K562 (cell line): ENCODE results near the gene IP6K3. TPM values are rescaled to one million over a fixed set of nuclear protein-coding genes. Genes with fewer than 3 reads are reported as not detected.

Experiments used
- ATF1 ChIP-seq, 2 experiments: fragments of 450-650 bp in 1 of 2; IDR thresholded peaks; 2 replicates each; pipeline ENCODE4 v1.6.1; 2016; ENCODE audit warnings: missing compliant biosample characterization in 1 of 2, missing genetic modification characterization in 1 of 2
- FOXK1 ChIP-seq: sonication (generic); formaldehyde crosslinking; IDR thresholded peaks from 2 replicates; pipeline ENCODE4 v1.8.0; 2022; ENCODE audit warnings: missing genetic modification reagents, mild to moderate bottlenecking, borderline replicate concordance
- GABPB1 ChIP-seq: sonication (generic); formaldehyde crosslinking; IDR thresholded peaks from 2 replicates; pipeline ENCODE4 v1.8.0; 2022; ENCODE audit warnings: mild to moderate bottlenecking, missing genetic modification reagents
- KDM2B ChIP-seq: fragments of 250-450 bp; sonication (Bioruptor Pico); IDR thresholded peaks from 2 replicates; pipeline ENCODE4 v1.8.0; 2021; ENCODE audit warnings: mild to moderate bottlenecking, moderate library complexity
- NR1H2 ChIP-seq: sonication (generic); formaldehyde crosslinking; IDR thresholded peaks from 2 replicates; pipeline ENCODE4 v1.4.0; 2020; ENCODE audit warnings: mild to moderate bottlenecking, missing genetic modification reagents
- POLR2G ChIP-seq: fragments of 200-400 bp; formaldehyde crosslinking; IDR thresholded peaks from 2 replicates; pipeline ENCODE4 v1.6.1; 2017; ENCODE audit warnings: low read depth, mild to moderate bottlenecking, antibody characterized with exemption, low read length, moderate library complexity
- REST ChIP-seq, 2 experiments: fragments of 450-650 bp; formaldehyde crosslinking in 1 of 2; IDR thresholded peaks; 2 replicates each; pipeline versions ENCODE4 v1.4.0 to v1.6.1; 2014 to 2020; ENCODE audit warnings: mild to moderate bottlenecking in 2 of 2, borderline replicate concordance in 1 of 2, low read depth in 1 of 2
- RREB1 ChIP-seq: fragments of 250-450 bp; sonication (Bioruptor Pico); IDR thresholded peaks from 2 replicates; pipeline ENCODE4 v1.4.0; 2020
- SMC3 ChIP-seq: conservative IDR thresholded peaks from 2 replicates; pipeline ENCODE4 v1.6.1; 2011; ENCODE audit warnings: low read depth, low read length, improper control_type of control experiment; ENCODE audit not compliant: insufficient read depth
- SPI1 ChIP-seq: IDR thresholded peaks from 2 replicates; pipeline ENCODE4 v1.6.1; 2011; ENCODE audit warnings: low read depth, low read length, control low read depth, borderline replicate concordance
- polyA plus RNA-seq, 8 experiments: library from polyadenylated mRNA; depleted of rRNA in 4 of 8; stranded (reverse) in 5 of 8; unstranded in 3 of 8; fragments of >200 nt; fragmentation: Nextera tagmentation in 2 of 8; fragmentation: Illumina TruSeq in 1 of 8; extraction: Ambion mirVana in 2 of 8; extraction: Trizol in 1 of 8; gene quantifications; 2 replicates each; pipeline versions ENCODE4 v1.2.1 to v1.2.3, GENCODE V29; 2011 to 2014; ENCODE audit warnings: inconsistent platforms in 1 of 8, missing spikeins in 1 of 8
- total RNA-seq, 7 experiments: library from RNA; depleted of rRNA in 6 of 7; stranded (reverse); fragments of >200 nt in 6 of 7; fragmentation: Illumina TruSeq in 2 of 7; extraction: Trizol in 2 of 7; gene quantifications; 2 replicates each; pipeline versions ENCODE4 v1.2.1 to v1.2.3, GENCODE V29; 2011 to 2021; ENCODE audit warnings: low replicate concordance in 1 of 7

Gene IP6K3
- total and polyA plus RNA-seq, 9 of the 15 experiments (the other 6 are each of a cell fraction or from before 2014, with no cell fraction given), result not detected

GRCh38 chr6:33771146-33772081 is 24.7 kb upstream of the IP6K3 start (continued):
- peak; percentile 91 for TF ChIP-seq REST (IDR thresholded peaks at IDR 0.05; ENCODE audit: borderline replicate concordance)
- 0 out of 2 replicates have a peak, but pooled peaks have one; percentile 24 for TF ChIP-seq REST (CRISPR knock-in tag; IDR thresholded peaks at IDR 0.05; ENCODE audit: low read depth)
- TF ChIP-seq GABPB1 (CRISPR knock-in tag), result no peak; the same call in 1 of the 2 replicates
- peak; percentile 7; the same call in 1 of the 2 replicates for TF ChIP-seq FOXK1 (CRISPR knock-in tag)
- TF ChIP-seq RREB1 (CRISPR knock-in tag), result no peak
- TF ChIP-seq SMC3, result peak; percentile 91
- peak; percentile 35 for TF ChIP-seq KDM2B (CRISPR knock-in tag)
- no peak for TF ChIP-seq NR1H2 (CRISPR knock-in tag)
- no peak for TF ChIP-seq ATF1 (CRISPR knock-in tag; IDR thresholded peaks at IDR 0.05)
- TF ChIP-seq ATF1 (tag; IDR thresholded peaks at IDR 0.05), result 0 out of 2 replicates have a peak, but pooled peaks have one; percentile 36
- peak; percentile 69 for TF ChIP-seq POLR2G
- TF ChIP-seq SPI1, result no peak
